Lung (tissue), 12 donors: ENCODE results near the gene UMPS. TPM values are rescaled to one million over a fixed set of nuclear protein-coding genes. Genes with fewer than 3 reads are reported as not detected.

ENCODE experiments used
- ATAC-seq: fragments of 200-7000 bp; cut with Tn5 transposase; one replicate; pipeline ENCODE4 v1.9.1; 2020; ENCODE audit warnings: moderate number of reproducible peaks; ENCODE audit not compliant: insufficient read depth, low FRiP score
- DNase-seq, 3 donors: peaks; one replicate each; pipeline ENCODE4 v3.0.0-alpha.2; 2013 to 2017
- H3K27ac ChIP-seq, 2 donors: one replicate each; pipeline ENCODE4 v1.5.1; 2013; ENCODE audit warnings: mild to moderate bottlenecking in 2 of 2, moderate library complexity in 2 of 2, control low read depth in 1 of 2, inconsistent platforms in 1 of 2, low read depth in 1 of 2, low read length in 1 of 2
- H3K27me3 ChIP-seq, 3 donors: one replicate each; pipeline ENCODE4 v1.5.1; 2013; ENCODE audit warnings: low read length in 2 of 3; ENCODE audit not compliant: control insufficient read depth in 3 of 3, insufficient read depth in 3 of 3
- H3K36me3 ChIP-seq, 4 donors: one replicate each; pipeline ENCODE4 v1.5.1; 2013; ENCODE audit warnings: low read length in 4 of 4, mild to moderate bottlenecking in 1 of 4, moderate library complexity in 1 of 4; ENCODE audit not compliant: control insufficient read depth in 4 of 4, insufficient read depth in 4 of 4
- H3K4me1 ChIP-seq, 5 donors: one replicate each; pipeline ENCODE4 v1.5.1; 2013; ENCODE audit warnings: low read length in 5 of 5, mild to moderate bottlenecking in 2 of 5, moderate library complexity in 1 of 5; ENCODE audit not compliant: control insufficient read depth in 5 of 5, insufficient read depth in 5 of 5
- H3K4me3 ChIP-seq: one replicate; pipeline ENCODE4 v1.5.1; 2013; ENCODE audit warnings: mild to moderate bottlenecking, control low read depth, moderate library complexity
- H3K9ac ChIP-seq, 2 donors: one replicate each; pipeline ENCODE4 v1.5.1; 2013; ENCODE audit warnings: low read length in 2 of 2, control low read depth in 1 of 2; ENCODE audit not compliant: insufficient read depth in 1 of 2
- H3K9me3 ChIP-seq, 4 donors: one replicate each; pipeline ENCODE4 v1.5.1; 2013; ENCODE audit warnings: low read length in 3 of 4, mild to moderate bottlenecking in 1 of 4, moderate library complexity in 1 of 4; ENCODE audit not compliant: control insufficient read depth in 4 of 4, insufficient read depth in 3 of 4
- CTCF ChIP-seq: IDR thresholded peaks from 2 replicates; pipeline ENCODE4 v1.5.1; 2012; ENCODE audit warnings: mild to moderate bottlenecking; ENCODE audit errors: control extremely low read depth, extremely low read depth
- WGBS, 2 donors: extraction: QIAGEN DNeasy Blood & Tissue Kit; methylation state at CpG; one replicate each; pipeline ENCODE4 v1.1.7; 2013; 5-methylcytosine and 5-hydroxymethylcytosine counted together
- polyA plus RNA-seq, 2 donors: library from polyadenylated mRNA; stranded (reverse); fragments of 200-250 nt; gene quantifications; one replicate each; pipeline ENCODE4 v1.2.1, GENCODE V29; 2013
- total RNA-seq, 2 donors: library from RNA; depleted of rRNA in 1 of 2; stranded (reverse); fragments of >200 nt in 1 of 2; gene quantifications; one replicate each; pipeline ENCODE4 v1.2.1, GENCODE V29; 2014 to 2021
- donor health status: control.
- donor health status: control.
- donor health status: Bipolar disorder and iron deficiency.
- donor health status: healthy.
- donor health status: DM: yes; HTN: yes; CAD: no.

The UMPS gene
- total and polyA plus RNA-seq, 4 donors, result 17.4 to 27.6 (median 20.4) TPM

DNA sequence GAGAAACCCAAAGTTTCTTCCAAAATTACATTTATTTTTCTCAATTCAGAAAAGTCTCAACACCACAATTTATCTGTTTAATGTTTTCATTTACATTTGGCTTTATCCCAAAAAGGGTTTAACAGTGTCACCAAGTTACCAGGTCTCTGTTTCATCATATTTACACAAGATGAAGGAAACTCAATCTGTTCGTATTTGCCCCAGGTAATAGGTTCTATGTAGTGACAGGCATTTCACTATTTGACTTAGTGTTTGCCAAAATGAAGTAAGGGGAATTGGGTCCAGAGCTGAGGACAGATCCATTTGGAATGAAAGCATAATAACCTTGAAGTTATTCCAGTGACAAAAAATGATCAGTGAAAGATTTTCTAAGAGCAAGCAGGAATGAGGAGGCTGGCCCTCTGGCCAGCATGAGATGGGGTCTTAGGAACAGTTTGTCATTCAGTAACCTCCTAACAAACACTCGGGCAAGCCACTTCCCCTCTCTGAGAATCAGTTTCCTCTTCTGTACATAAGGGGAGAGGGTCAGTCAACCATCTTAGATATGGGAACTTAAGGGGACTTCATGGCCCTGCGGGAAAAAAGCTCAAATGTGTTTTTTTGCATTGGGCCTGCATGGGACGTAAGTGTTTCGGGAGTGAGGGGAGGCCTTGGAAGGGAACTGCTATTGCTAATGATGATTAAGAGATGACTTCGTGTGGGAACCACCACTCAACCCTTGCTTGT, 31.8 kb downstream of the UMPS start:
- TF ChIP-seq CTCF, result no peak
- no peak overlapping the region for H3K9ac ChIP-seq
- peak overlapping the region in 1 of 2 donors; percentile 27 for H3K27ac ChIP-seq
- 75 to 78% methylated on average over 6 of the region's 6 CpGs for WGBS, 2 donors
- peaks cover 9 to 27% (median 11%) of the 10 kb centered on the region in 4 donors for H3K36me3 ChIP-seq
- H3K4me1 ChIP-seq, result peaks cover 0 to 14% (median 0%) of the 10 kb centered on the region in 5 donors
- no peaks in the 10 kb centered on the region for H3K9me3 ChIP-seq
- ATAC-seq (no peak), DNase-seq (no peak)
- no peak overlapping the region for H3K4me3 ChIP-seq
- H3K27me3 ChIP-seq, result no peaks in the 10 kb centered on the region

- 89 to 97% methylated on average over 4 of the region's 4 CpGs for WGBS, 2 donors
- DNase-seq, result no peak
- no peak for ATAC-seq
- H3K9me3 ChIP-seq, result no peaks in the 10 kb centered on the region
- H3K9ac ChIP-seq, result no peak overlapping the region
- no peak for TF ChIP-seq CTCF
- no peak overlapping the region for H3K27ac ChIP-seq
- no peak overlapping the region for H3K4me3 ChIP-seq
- peaks cover 10 to 27% (median 11%) of the 10 kb centered on the region in 4 donors for H3K36me3 ChIP-seq
- peaks cover 0 to 14% (median 0%) of the 10 kb centered on the region in 5 donors for H3K4me1 ChIP-seq
- H3K27me3 ChIP-seq, result no peaks in the 10 kb centered on the region
Observed at GRCh38 chr3:124762661-124763011, 32.4 kb downstream of the UMPS start.

DNA sequence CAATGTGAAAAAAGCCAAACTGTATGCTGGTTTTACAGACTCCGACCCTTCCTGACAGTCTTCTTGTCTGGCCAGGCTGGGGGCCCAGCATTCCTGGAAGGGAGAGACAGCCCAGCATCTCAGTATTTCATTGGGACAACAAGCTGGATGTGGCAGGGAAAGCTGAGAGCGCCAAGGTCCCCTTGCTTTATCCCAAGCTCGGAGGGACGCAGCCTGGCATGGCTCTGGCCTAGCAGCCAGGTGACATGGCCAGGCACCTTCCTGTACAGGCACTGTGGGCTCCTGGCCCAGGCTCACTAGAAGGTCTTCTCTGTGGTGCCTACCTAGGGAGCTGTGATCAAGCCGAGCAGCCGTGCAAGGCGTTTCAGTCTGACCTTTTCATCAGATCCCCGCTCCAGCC, 33.0 kb downstream of the UMPS start:
- H3K4me3 ChIP-seq, result no peak overlapping the region
- H3K9ac ChIP-seq, result no peak overlapping the region
- ATAC-seq (no peak), DNase-seq (no peak)
- H3K36me3 ChIP-seq, result peaks cover 10 to 27% (median 12%) of the 10 kb centered on the region in 4 donors
- no peaks in the 10 kb centered on the region for H3K27me3 ChIP-seq
- no peak for TF ChIP-seq CTCF
- no peaks in the 10 kb centered on the region for H3K9me3 ChIP-seq
- no peak overlapping the region for H3K27ac ChIP-seq
- WGBS, 2 donors, result 96% methylated on average over 8 of the region's 8 CpGs
- H3K4me1 ChIP-seq, result peaks cover 0 to 14% (median 0%) of the 10 kb centered on the region in 5 donors
